Mucosa of rectum (tissue), 2 donors: ENCODE results near the gene DHX34.
"Not testable (repeated sequence)": the region's sequence is repeated elsewhere in the genome, so short reads cannot be mapped to it uniquely, and the experiment has no call there.

ENCODE experiments used
- H3K27ac ChIP-seq, 2 donors: one replicate each; pipeline ENCODE4 v1.7.0; 2013; ENCODE audit warnings: inconsistent platforms in 2 of 2, low read depth in 2 of 2, low read length in 2 of 2
- H3K27me3 ChIP-seq, 2 donors: one replicate each; pipeline ENCODE4 v1.7.0; 2013; ENCODE audit warnings: low read length in 2 of 2; ENCODE audit not compliant: control insufficient read depth in 2 of 2, insufficient read depth in 2 of 2
- H3K36me3 ChIP-seq, 2 donors: one replicate each; pipeline ENCODE4 v1.7.0; 2013; ENCODE audit warnings: low read length in 2 of 2; ENCODE audit not compliant: control insufficient read depth in 2 of 2, insufficient read depth in 2 of 2
- H3K4me1 ChIP-seq, 2 donors: one replicate each; pipeline ENCODE4 v1.7.0; 2013; ENCODE audit warnings: low read length in 2 of 2, mild to moderate bottlenecking in 1 of 2; ENCODE audit not compliant: control insufficient read depth in 2 of 2, insufficient read depth in 2 of 2
- H3K4me3 ChIP-seq, 2 donors: one replicate each; pipeline ENCODE4 v1.7.0; 2013; ENCODE audit warnings: low read length in 2 of 2
- H3K9ac ChIP-seq, 2 donors: one replicate each; pipeline ENCODE4 v1.7.0; 2013; ENCODE audit warnings: low read length in 2 of 2, low read depth in 1 of 2, mild to moderate bottlenecking in 1 of 2
- H3K9me3 ChIP-seq, 2 donors: one replicate each; pipeline ENCODE4 v1.7.0; 2013; ENCODE audit warnings: low read length in 2 of 2; ENCODE audit not compliant: control insufficient read depth in 2 of 2
- donor health status: healthy.
- donor health status: Normal muscosa, but diverticular disease.

DHX34 gene

GRCh38 chr19:47377801-47378200 lies 28.7 kb downstream of the DHX34 start:
- no peak overlapping the region for H3K27ac ChIP-seq
- H3K36me3 ChIP-seq: peaks cover 44 to 72% of the 10 kb centered on the region in 2 donors
- H3K4me3 ChIP-seq: no peak overlapping the region
- no peak overlapping the region for H3K9ac ChIP-seq
- no peaks in the 10 kb centered on the region for H3K9me3 ChIP-seq
- no peaks in the 10 kb centered on the region for H3K4me1 ChIP-seq
- H3K27me3 ChIP-seq: no peaks in the 10 kb centered on the region

- Histone ChIP-seq H3K4me1 (no peaks in the 10 kb centered on the region), H3K9ac (no peak overlapping the region), H3K9me3 (no peaks in the 10 kb centered on the region), H3K4me3 (no peak overlapping the region), H3K27ac (no peak overlapping the region), H3K36me3 (peaks cover 44 to 69% of the 10 kb centered on the region in 2 donors), H3K27me3 (no peaks in the 10 kb centered on the region)
Measured at GRCh38 chr19:47378246-47378645, 29.1 kb downstream of the DHX34 start.

GRCh38 chr19:47379381-47379938 lies 30.3 kb downstream of the DHX34 start:
- H3K36me3 ChIP-seq: peaks cover 38 to 59% of the 10 kb centered on the region in 2 donors

GRCh38 chr19:47380559-47380958 lies 31.4 kb downstream of the DHX34 start:
- Histone ChIP-seq H3K27me3 (peaks cover 0 to 2% of the 10 kb centered on the region in 2 donors), H3K27ac (no peak overlapping the region), H3K9ac (no peak overlapping the region), H3K9me3 (no peaks in the 10 kb centered on the region), H3K36me3 (peaks cover 34 to 49% of the 10 kb centered on the region in 2 donors), H3K4me1 (no peaks in the 10 kb centered on the region), H3K4me3 (no peak overlapping the region)

More at GRCh38 chr19:47379381-47379938, 30.3 kb downstream of the DHX34 start:
- Histone ChIP-seq H3K9ac (no peak overlapping the region), H3K27ac (no peak overlapping the region), H3K4me1 (no peaks in the 10 kb centered on the region), H3K4me3 (no peak overlapping the region), H3K27me3 (no peaks in the 10 kb centered on the region), H3K9me3 (no peaks in the 10 kb centered on the region)

GRCh38 chr19:47381121-47381520 lies 32.0 kb downstream of the DHX34 start:
- Histone ChIP-seq H3K27ac (no peak overlapping the region), H3K36me3 (peaks cover 32 to 44% of the 10 kb centered on the region in 2 donors), H3K9me3 (no peaks in the 10 kb centered on the region), H3K4me1 (no peaks in the 10 kb centered on the region), H3K27me3 (peaks cover 0 to 3% of the 10 kb centered on the region in 2 donors), H3K4me3 (no peak overlapping the region), H3K9ac (no peak overlapping the region)

- no peaks in the 10 kb centered on the region for H3K9me3 ChIP-seq
- H3K27me3 ChIP-seq: peaks cover 0 to 3% of the 10 kb centered on the region in 2 donors
- H3K27ac ChIP-seq: no peak overlapping the region
- no peak overlapping the region for H3K9ac ChIP-seq
- no peak overlapping the region for H3K4me3 ChIP-seq
- H3K36me3 ChIP-seq: peaks cover 27 to 37% of the 10 kb centered on the region in 2 donors
- no peaks in the 10 kb centered on the region for H3K4me1 ChIP-seq
Measured at GRCh38 chr19:47381653-47382279, 32.7 kb downstream of the DHX34 start.

- H3K27ac ChIP-seq, H3K4me3 ChIP-seq, H3K4me1 ChIP-seq, H3K27me3 ChIP-seq, H3K9ac ChIP-seq, H3K9me3 ChIP-seq: not testable (repeated sequence)
- H3K36me3 ChIP-seq: peaks cover 10 to 23% of the 10 kb centered on the region in 2 donors
Measured at GRCh38 chr19:47383890-47384289, 34.8 kb downstream of the DHX34 start.

GRCh38 chr19:47384533-47384932 lies 35.4 kb downstream of the DHX34 start:
- H3K27me3 ChIP-seq, H3K9ac ChIP-seq, H3K9me3 ChIP-seq, H3K4me3 ChIP-seq, H3K27ac ChIP-seq, H3K4me1 ChIP-seq: not testable (repeated sequence)
- peaks cover 10 to 20% of the 10 kb centered on the region in 2 donors for H3K36me3 ChIP-seq

GRCh38 chr19:47386582-47386981 lies 37.5 kb downstream of the DHX34 start:
- H3K4me3 ChIP-seq, H3K36me3 ChIP-seq, H3K4me1 ChIP-seq, H3K27ac ChIP-seq, H3K9me3 ChIP-seq, H3K27me3 ChIP-seq, H3K9ac ChIP-seq: not testable (repeated sequence)

GRCh38 chr19:47387623-47388022 lies 38.5 kb downstream of the DHX34 start:
- not testable (repeated sequence) for H3K4me3 ChIP-seq, H3K9me3 ChIP-seq, H3K27me3 ChIP-seq, H3K9ac ChIP-seq, H3K27ac ChIP-seq, H3K4me1 ChIP-seq, H3K36me3 ChIP-seq
